Loucy (cell line): ENCODE measurements around the gene AIF1L.

Source experiments
- H2AFZ ChIP-seq: fragments of 200-600 bp; sonication (generic); 2 replicates; pipeline ENCODE4 v1.6.0; 2016; ENCODE audit warnings: antibody characterized with exemption, mild to moderate bottlenecking, low read length, moderate library complexity
- H3F3A ChIP-seq: fragments of 200-600 bp; 2 replicates; pipeline ENCODE4 v1.6.0; 2016; ENCODE audit warnings: antibody characterized with exemption, low read depth, mild to moderate bottlenecking
- H3K27me3 ChIP-seq: fragments of 200-600 bp; sonication (generic); 2 replicates; pipeline ENCODE4 v1.6.1; 2014; ENCODE audit warnings: low read length, mild to moderate bottlenecking; ENCODE audit not compliant: insufficient read depth, poor library complexity, severe bottlenecking
- H3K36me3 ChIP-seq: fragments of 200-600 bp; sonication (generic); 2 replicates; pipeline ENCODE4 v1.6.1; 2016; ENCODE audit warnings: low read length; ENCODE audit not compliant: insufficient read depth
- H3K4me1 ChIP-seq: fragments of 200-600 bp; sonication (generic); 2 replicates; pipeline ENCODE4 v1.5.1; 2014; ENCODE audit warnings: low read length, mild to moderate bottlenecking; ENCODE audit not compliant: insufficient read depth, poor library complexity, severe bottlenecking
- H3K4me2 ChIP-seq: fragments of 200-600 bp; sonication (generic); 2 replicates; pipeline ENCODE4 v1.6.0; 2014; ENCODE audit warnings: antibody characterized with exemption, low read length, low read depth, mild to moderate bottlenecking; ENCODE audit not compliant: poor library complexity, severe bottlenecking
- H3K4me3 ChIP-seq: fragments of 200-600 bp; sonication (generic); 2 replicates; pipeline ENCODE4 v1.5.1; 2014; ENCODE audit warnings: low read length, mild to moderate bottlenecking, mixed read lengths; ENCODE audit not compliant: poor library complexity, severe bottlenecking
- H3K79me2 ChIP-seq: fragments of 200-600 bp; sonication (generic); 2 replicates; pipeline ENCODE4 v1.6.1; 2014; ENCODE audit warnings: low read length; ENCODE audit not compliant: insufficient read depth
- H3K9ac ChIP-seq: fragments of 200-600 bp; sonication (generic); 2 replicates; pipeline ENCODE4 v1.6.0; 2014; ENCODE audit warnings: mild to moderate bottlenecking, low read depth, low read length, moderate library complexity; ENCODE audit not compliant: poor library complexity, severe bottlenecking
- H3K9me2 ChIP-seq: fragments of 200-600 bp; sonication (generic); replicated peaks from 2 replicates; pipeline ENCODE4 v1.6.1; 2016; ENCODE audit warnings: low read depth, low read length, mixed read lengths
- H3K9me3 ChIP-seq: fragments of 200-600 bp; sonication (generic); 2 replicates; pipeline ENCODE4 v1.6.1; 2014; ENCODE audit warnings: mild to moderate bottlenecking, antibody characterized with exemption, low read length, low read depth; ENCODE audit not compliant: insufficient read depth
- H4K20me1 ChIP-seq: fragments of 200-600 bp; sonication (generic); 2 replicates; pipeline ENCODE4 v1.6.0; 2014; ENCODE audit warnings: antibody characterized with exemption, low read length, mild to moderate bottlenecking; ENCODE audit not compliant: insufficient read depth, poor library complexity, severe bottlenecking
- CTCF ChIP-seq: fragments of 200-600 bp; sonication (generic); conservative IDR thresholded peaks from 2 replicates; pipeline ENCODE4 v1.5.1; 2014; ENCODE audit warnings: mild to moderate bottlenecking, antibody characterized with exemption, low read length
- EZH2phosphoT487 ChIP-seq: fragments of 200-600 bp; IDR thresholded peaks from 2 replicates; pipeline ENCODE4 v1.6.1; 2018; ENCODE audit warnings: antibody characterized with exemption, mild to moderate bottlenecking, moderate library complexity, borderline replicate concordance

Gene AIF1L

DNA sequence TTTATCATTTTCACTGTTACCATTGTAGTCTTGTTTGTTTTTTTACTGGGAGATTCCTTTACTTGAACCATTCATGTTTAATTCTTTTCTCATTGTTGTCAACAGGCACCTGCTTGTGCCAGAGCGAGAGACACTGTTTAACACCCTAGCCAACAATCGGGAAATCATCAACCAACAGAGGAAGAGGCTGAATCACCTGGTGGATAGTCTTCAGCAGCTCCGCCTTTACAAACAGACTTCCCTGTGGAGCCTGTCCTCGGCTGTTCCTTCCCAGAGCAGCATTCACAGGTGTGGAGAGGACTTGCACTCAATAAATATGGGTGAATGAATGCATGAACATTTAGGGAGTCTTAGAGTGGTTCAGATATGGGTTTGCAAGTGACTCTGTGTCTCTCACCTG is 66.6 kb downstream of the AIF1L start:
- peaks cover 86% of the 10 kb centered on the region for H3K36me3 ChIP-seq
- no peak overlapping the region for H3K4me3 ChIP-seq

DNA sequence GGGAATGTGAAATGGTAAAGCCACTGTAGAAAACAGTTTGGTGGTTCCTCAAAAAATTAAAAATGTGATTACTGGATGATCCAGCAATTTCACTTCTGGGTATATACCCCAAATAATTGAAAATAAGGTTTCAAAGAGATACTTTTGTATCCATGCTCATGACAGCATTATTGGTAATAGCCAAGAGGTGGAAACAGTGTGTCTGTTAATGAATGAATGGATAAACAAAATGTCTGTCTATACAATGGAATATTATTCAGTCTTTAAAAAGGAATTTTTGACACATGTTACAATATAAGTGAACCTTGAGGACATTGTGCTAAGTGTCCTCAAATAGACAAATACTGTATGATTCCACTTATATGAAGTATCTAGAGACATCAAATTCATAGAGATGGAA is 69.2 kb downstream of the AIF1L start:
- H3F3A ChIP-seq = no peaks in the 10 kb centered on the region; the same call in 1 of the 2 replicates
- H2AFZ ChIP-seq = no peak overlapping the region
- H3K9me2 ChIP-seq = no peaks in the 10 kb centered on the region
- peaks cover 4% of the 10 kb centered on the region for H3K4me1 ChIP-seq
- no peaks in the 10 kb centered on the region for H3K9me3 ChIP-seq
- peaks cover 71% of the 10 kb centered on the region for H4K20me1 ChIP-seq
- H3K27me3 ChIP-seq = no peaks in the 10 kb centered on the region
- H3K79me2 ChIP-seq = peaks cover 94% of the 10 kb centered on the region
- H3K9ac ChIP-seq = no peak overlapping the region
- no peak overlapping the region for H3K4me3 ChIP-seq
- TF ChIP-seq CTCF (no peak), EZH2phosphoT487 (no peak)
- H3K4me2 ChIP-seq = no peak overlapping the region
- H3K36me3 ChIP-seq = peaks cover 87% of the 10 kb centered on the region

More for the DNA sequence above, 66.6 kb downstream of the AIF1L start:
- H3K79me2 ChIP-seq = peaks cover 75% of the 10 kb centered on the region
- H3K9me2 ChIP-seq = no peaks in the 10 kb centered on the region
- H3K9me3 ChIP-seq = no peaks in the 10 kb centered on the region
- H3F3A ChIP-seq = no peaks in the 10 kb centered on the region; the same call in 1 of the 2 replicates
- TF ChIP-seq CTCF (no peak), EZH2phosphoT487 (no peak)
- H3K27me3 ChIP-seq = no peaks in the 10 kb centered on the region
- H3K4me1 ChIP-seq = no peaks in the 10 kb centered on the region
- H4K20me1 ChIP-seq = peaks cover 50% of the 10 kb centered on the region
- H3K4me2 ChIP-seq = no peak overlapping the region
- no peak overlapping the region for H2AFZ ChIP-seq
- H3K9ac ChIP-seq = no peak overlapping the region

- Histone ChIP-seq H4K20me1 (peaks cover 75% of the 10 kb centered on the region), H3K9me2 (no peaks in the 10 kb centered on the region), H3K9me3 (no peaks in the 10 kb centered on the region), H3K4me3 (no peak overlapping the region), H3K4me2 (peak overlapping the region; percentile 20), H3K27me3 (no peaks in the 10 kb centered on the region), H3F3A (no peaks in the 10 kb centered on the region; the same call in 1 of the 2 replicates), H3K9ac (no peak overlapping the region), H3K36me3 (peaks cover 76% of the 10 kb centered on the region), H3K4me1 (peaks cover 4% of the 10 kb centered on the region), H2AFZ (no peak overlapping the region), H3K79me2 (peaks cover 89% of the 10 kb centered on the region)
- TF ChIP-seq CTCF = no peak
- TF ChIP-seq EZH2phosphoT487 = no peak
Observed at GRCh38 chr9:131167146-131167692, 70.9 kb downstream of the AIF1L start.
